Neural progenitor cell (in vitro differentiated cells): ENCODE measurements around the gene SHH. TPM values are rescaled to one million over a fixed set of nuclear protein-coding genes. Genes with fewer than 3 reads are reported as not detected.

Source experiments
- DNase-seq: peaks from one replicate; pipeline ENCODE4 v3.0.0-alpha.2; 2016; ENCODE audit warnings: low spot score
- H2AFZ ChIP-seq: fragments of 200-600 bp; sonication (generic); replicated peaks from 2 replicates; pipeline ENCODE4 v1.6.1; 2016; ENCODE audit warnings: antibody characterized with exemption
- H3F3A ChIP-seq: fragments of 200-600 bp; sonication (generic); 2 replicates; pipeline ENCODE4 v1.6.1; 2016; ENCODE audit warnings: antibody characterized with exemption, low read depth
- H3K27ac ChIP-seq: fragments of 200-600 bp; sonication (generic); 2 replicates; pipeline ENCODE4 v1.5.1; 2016; ENCODE audit warnings: mild to moderate bottlenecking
- H3K27me3 ChIP-seq: fragments of 200-600 bp; sonication (generic); 2 replicates; pipeline ENCODE4 v1.6.1; 2016; ENCODE audit warnings: mild to moderate bottlenecking, moderate library complexity
- H3K36me3 ChIP-seq: fragments of 200-600 bp; sonication (generic); 2 replicates; pipeline ENCODE4 v1.5.1; 2016
- H3K4me1 ChIP-seq: fragments of 200-600 bp; sonication (generic); 2 replicates; pipeline ENCODE4 v1.6.1; 2016; ENCODE audit warnings: mixed run types
- H3K4me2 ChIP-seq: fragments of 200-600 bp; sonication (generic); 2 replicates; pipeline ENCODE4 v1.6.1; 2016
- H3K4me3 ChIP-seq: fragments of 200-600 bp; sonication (generic); 2 replicates; pipeline ENCODE4 v1.5.1; 2016
- H3K79me2 ChIP-seq: fragments of 200-600 bp; sonication (generic); 2 replicates; pipeline ENCODE4 v1.6.1; 2016; ENCODE audit warnings: low read depth
- H3K9ac ChIP-seq: fragments of 200-600 bp; sonication (generic); 2 replicates; pipeline ENCODE4 v1.6.1; 2016
- H3K9me3 ChIP-seq: fragments of 200-600 bp; sonication (generic); 2 replicates; pipeline ENCODE4 v1.5.1; 2016; ENCODE audit warnings: low read depth
- H4K20me1 ChIP-seq: fragments of 200-600 bp; sonication (generic); 2 replicates; pipeline ENCODE4 v1.6.1; 2016; ENCODE audit warnings: low read depth
- H3K27ac Mint-ChIP-seq: 3 replicates; pipeline ENCODE4 v1.8.0; 2021; ENCODE audit warnings: mixed read lengths
- H3K27me3 Mint-ChIP-seq: 2 replicates; pipeline ENCODE4 v1.8.0; 2022; ENCODE audit warnings: low read depth, mild to moderate bottlenecking, inconsistent platforms, moderate library complexity, mixed read lengths; ENCODE audit not compliant: insufficient read depth
- H3K36me3 Mint-ChIP-seq: 3 replicates; pipeline ENCODE4 v1.8.0; 2021; ENCODE audit warnings: mixed read lengths
- H3K4me1 Mint-ChIP-seq: 3 replicates; pipeline ENCODE4 v1.8.0; 2021; ENCODE audit warnings: mixed read lengths
- H3K4me3 Mint-ChIP-seq: 3 replicates; pipeline ENCODE4 v1.8.0; 2021; ENCODE audit warnings: mild to moderate bottlenecking, moderate library complexity, mixed read lengths
- H3K9me3 Mint-ChIP-seq: 3 replicates; pipeline ENCODE4 v1.8.0; 2020; ENCODE audit warnings: mixed read lengths
- CTCF ChIP-seq: fragments of 200-600 bp; sonication (generic); IDR thresholded peaks from 2 replicates; pipeline ENCODE4 v1.5.1; 2017; ENCODE audit warnings: antibody characterized with exemption, mild to moderate bottlenecking
- EZH2 ChIP-seq: fragments of 200-600 bp; sonication (generic); IDR thresholded peaks from 2 replicates; pipeline ENCODE4 v1.6.1; 2017; ENCODE audit warnings: antibody characterized with exemption, mild to moderate bottlenecking, moderate library complexity
- EZH2phosphoT487 ChIP-seq: fragments of 200-600 bp; sonication (generic); IDR thresholded peaks from 2 replicates; pipeline ENCODE4 v1.6.1; 2017; ENCODE audit warnings: antibody characterized with exemption
- total RNA-seq: library from RNA; depleted of rRNA; stranded (reverse); fragments of >200 nt; gene quantifications from 2 replicates; pipeline ENCODE4 v1.2.3, GENCODE V29; 2015; ENCODE audit warnings: low replicate concordance

SHH gene
- 0.03 TPM in 1 of 2 replicates, not detected in the other for total RNA-seq

GRCh38 chr7:155811895-155812761, at the start of gene SHH:
Gene SHH (minus strand): TSS chr7:155812463. CDS start chr7:155812122, 341 bp downstream.
- H3K27ac Mint-ChIP-seq: no peak within 1 kb of the TSS
- Histone ChIP-seq H3K9me3 (no peaks in the 10 kb centered on the region), H3K36me3 (no peaks in the 10 kb centered on the region), H3K27me3 (peaks cover 92% of the 10 kb centered on the region), H3K4me2 (peak within 1 kb of the TSS; percentile 63), H2AFZ (no peak within 1 kb of the TSS), H3K4me1 (peaks cover 29% of the 10 kb centered on the region), H3K27ac (no peak within 1 kb of the TSS), H3F3A (peaks cover 18% of the 10 kb centered on the region), H3K4me3 (peak within 1 kb of the TSS; percentile 29), H3K79me2 (no peaks in the 10 kb centered on the region), H4K20me1 (peaks cover 63% of the 10 kb centered on the region), H3K9ac (no peak within 1 kb of the TSS)
- H3K4me3 Mint-ChIP-seq: peak within 1 kb of the TSS; percentile 78
- TF ChIP-seq EZH2phosphoT487 (peak; percentile 94), EZH2 (peak; percentile 96), CTCF (no peak)
- peaks cover 71% of the 10 kb centered on the region for H3K27me3 Mint-ChIP-seq
- peaks cover 40% of the 10 kb centered on the region for H3K4me1 Mint-ChIP-seq
- H3K9me3 Mint-ChIP-seq: no peaks in the 10 kb centered on the region
- DNase-seq: peak; percentile 50
- no peaks in the 10 kb centered on the region for H3K36me3 Mint-ChIP-seq

- Histone ChIP-seq H3K4me2 (no peak overlapping the region), H3K79me2 (no peaks in the 10 kb centered on the region), H3K9ac (no peak overlapping the region), H3K4me1 (no peaks in the 10 kb centered on the region), H3K9me3 (no peaks in the 10 kb centered on the region), H2AFZ (no peak overlapping the region), H3K27ac (no peak overlapping the region), H3K36me3 (no peaks in the 10 kb centered on the region), H3F3A (no peaks in the 10 kb centered on the region), H4K20me1 (no peaks in the 10 kb centered on the region), H3K4me3 (no peak overlapping the region), H3K27me3 (peaks cover 24% of the 10 kb centered on the region)
- H3K36me3 Mint-ChIP-seq: no peaks in the 10 kb centered on the region
- no peak for DNase-seq
- H3K4me3 Mint-ChIP-seq: no peak overlapping the region
- no peaks in the 10 kb centered on the region for H3K9me3 Mint-ChIP-seq
- H3K27me3 Mint-ChIP-seq: peaks cover 6% of the 10 kb centered on the region
- no peak overlapping the region for H3K27ac Mint-ChIP-seq
- TF ChIP-seq CTCF: no peak
- no peak for TF ChIP-seq EZH2
- TF ChIP-seq EZH2phosphoT487: no peak
- no peaks in the 10 kb centered on the region for H3K4me1 Mint-ChIP-seq
Measured at GRCh38 chr7:155861480-155861868, 49.2 kb upstream of the SHH start.

GRCh38 chr7:155860840-155861479, 48.7 kb upstream of the SHH start:
- no peak overlapping the region for H3K27ac ChIP-seq
- H3K4me3 ChIP-seq: no peak overlapping the region
- H3K9ac ChIP-seq: no peak overlapping the region

More at GRCh38 chr7:155860840-155861479, 48.7 kb upstream of the SHH start:
- Mint-ChIP-seq H3K4me3 (no peak overlapping the region), H3K9me3 (no peaks in the 10 kb centered on the region), H3K27me3 (peaks cover 2% of the 10 kb centered on the region), H3K27ac (no peak overlapping the region), H3K36me3 (no peaks in the 10 kb centered on the region), H3K4me1 (no peaks in the 10 kb centered on the region)
- H4K20me1 ChIP-seq: no peaks in the 10 kb centered on the region
- no peak for DNase-seq
- H3K4me2 ChIP-seq: no peak overlapping the region
- no peaks in the 10 kb centered on the region for H3K9me3 ChIP-seq
- no peaks in the 10 kb centered on the region for H3K79me2 ChIP-seq
- H3K36me3 ChIP-seq: no peaks in the 10 kb centered on the region
- TF ChIP-seq EZH2 (no peak), CTCF (no peak), EZH2phosphoT487 (no peak)
- no peak overlapping the region for H2AFZ ChIP-seq
- H3K27me3 ChIP-seq: peaks cover 24% of the 10 kb centered on the region
- H3F3A ChIP-seq: no peaks in the 10 kb centered on the region
- H3K4me1 ChIP-seq: no peaks in the 10 kb centered on the region
